Measurements from ENCODE around the gene PSMD11.
"Not testable (repeated sequence)": the region's sequence is repeated elsewhere in the genome, so short reads cannot be mapped to it uniquely, and the experiment has no call there.

Gene PSMD11

DNA sequence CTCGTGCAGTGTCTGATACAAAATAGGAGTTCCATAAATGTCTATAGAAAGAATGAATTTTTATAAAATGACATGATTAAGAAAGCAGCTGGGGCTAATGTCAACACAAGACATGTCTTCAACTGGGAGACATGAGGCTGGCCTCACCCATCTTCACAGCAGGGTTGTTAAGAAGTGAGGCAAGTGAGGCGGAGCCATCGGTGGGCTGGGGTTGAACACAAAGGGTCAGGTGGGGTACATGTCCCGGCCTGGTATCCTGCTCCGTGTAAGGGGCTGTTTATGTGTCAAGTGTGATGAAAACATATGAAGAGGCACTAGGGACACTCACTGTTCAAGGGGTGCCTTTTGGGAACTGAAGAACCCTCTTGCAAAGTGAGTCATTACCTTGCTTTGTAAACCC lies 64.6 kb downstream of the PSMD11 start:
- DNase-seq: no peak

DNA sequence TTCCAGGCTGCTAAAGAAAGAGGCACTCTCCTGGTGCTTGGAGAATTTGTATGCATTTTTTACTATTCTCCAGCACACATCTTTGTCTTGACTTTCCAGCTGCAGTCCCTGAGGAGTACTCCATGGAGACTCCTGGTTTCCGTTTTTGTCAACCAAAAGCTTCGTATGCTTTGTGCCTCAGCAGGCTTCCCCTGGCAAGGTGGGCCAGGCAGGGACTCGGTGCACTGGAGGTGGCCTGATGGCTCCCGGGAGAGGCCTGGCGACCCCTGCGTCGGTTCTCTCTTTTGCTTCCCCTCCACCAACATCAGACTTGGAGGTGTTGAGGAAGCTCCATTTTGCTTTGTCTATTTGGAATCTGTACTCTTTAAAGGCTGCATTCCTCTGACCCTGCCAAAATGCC lies 66.2 kb downstream of the PSMD11 start:
- DNase-seq: no peak

GRCh38 chr17:32512328-32512727 lies 68.0 kb downstream of the PSMD11 start:
- no peak for DNase-seq

GRCh38 chr17:32513579-32513978 lies 69.3 kb downstream of the PSMD11 start:
- DNase-seq: no peak

DNA sequence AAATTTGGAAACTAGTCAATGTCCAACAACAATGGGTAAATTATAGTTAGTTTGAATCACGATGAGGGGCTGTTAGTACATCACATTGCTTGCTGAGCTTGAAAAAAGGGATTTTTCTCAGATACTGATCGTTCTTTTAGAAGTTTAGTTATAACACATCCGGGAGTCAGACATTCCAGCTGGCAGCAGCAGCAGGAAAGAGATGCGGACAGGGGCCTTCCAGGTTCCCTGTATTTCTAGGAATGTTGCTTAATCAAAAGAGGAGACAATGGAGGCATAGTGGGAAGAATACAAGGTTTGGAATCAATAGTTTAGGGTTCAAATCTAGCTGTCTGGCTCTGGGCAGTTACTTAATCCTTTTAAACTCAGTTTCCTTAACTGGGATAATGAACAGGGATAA lies 70.3 kb downstream of the PSMD11 start:
- peak in 1 of 58 donors; percentile 11 for DNase-seq

DNA sequence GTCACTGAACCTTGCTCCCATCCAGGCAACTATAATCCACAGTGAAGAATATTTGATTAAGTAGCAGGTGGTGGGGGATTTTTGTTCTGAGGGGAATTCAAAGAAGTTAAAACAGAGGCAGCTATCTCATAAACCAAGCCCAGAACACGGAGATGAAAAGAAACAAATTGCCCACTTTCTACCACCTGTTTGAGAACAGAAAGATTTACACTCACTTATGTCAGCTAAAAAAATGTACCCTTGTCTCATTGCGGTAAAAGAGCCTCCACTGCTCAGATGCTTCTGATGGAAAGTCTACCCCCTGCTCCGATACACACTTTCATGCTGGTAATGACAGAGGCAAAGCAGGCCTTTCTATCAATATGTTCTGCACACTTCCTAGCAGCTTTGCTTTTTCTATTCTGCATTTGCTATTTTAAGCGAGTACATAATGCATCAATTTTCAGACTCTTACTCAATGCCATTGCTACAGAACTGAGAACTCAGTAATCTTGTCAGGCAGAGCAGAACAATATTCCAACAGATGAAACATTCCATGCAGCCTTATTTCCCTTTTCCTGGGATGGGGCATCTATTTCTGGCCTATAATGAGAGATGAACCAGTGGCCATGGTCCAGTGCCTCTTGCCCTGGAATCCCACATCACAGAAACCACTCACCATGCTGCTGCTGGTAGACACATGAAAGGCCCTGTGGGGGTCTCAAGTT lies 71.5 kb downstream of the PSMD11 start:
- DNase-seq: peak in 4 of 58 donors; percentile 18 to 51 (median 40)

DNA sequence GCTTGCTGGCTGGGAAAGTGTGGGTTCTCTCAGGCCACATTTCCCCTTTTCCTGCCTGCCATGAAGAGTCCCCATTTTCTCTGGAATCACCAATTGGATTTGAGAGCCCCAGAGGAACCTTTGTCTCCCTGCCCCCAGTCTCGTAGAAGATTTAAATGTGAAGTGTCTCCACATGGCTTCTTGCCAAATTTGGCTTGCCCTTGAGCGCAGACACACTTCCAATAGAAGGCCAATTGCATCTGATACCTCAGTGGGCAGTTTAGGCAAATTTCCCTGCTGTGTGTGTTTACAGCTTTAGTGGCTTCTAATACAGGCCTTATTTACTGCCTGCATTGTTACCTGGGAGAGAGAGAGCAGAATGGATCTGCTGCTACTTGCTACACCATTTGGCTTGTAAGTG lies 72.1 kb downstream of the PSMD11 start:
- no peak for DNase-seq

- no peak for DNase-seq
Observed at GRCh38 chr17:32516940-32517701, 72.8 kb downstream of the PSMD11 start.

DNA sequence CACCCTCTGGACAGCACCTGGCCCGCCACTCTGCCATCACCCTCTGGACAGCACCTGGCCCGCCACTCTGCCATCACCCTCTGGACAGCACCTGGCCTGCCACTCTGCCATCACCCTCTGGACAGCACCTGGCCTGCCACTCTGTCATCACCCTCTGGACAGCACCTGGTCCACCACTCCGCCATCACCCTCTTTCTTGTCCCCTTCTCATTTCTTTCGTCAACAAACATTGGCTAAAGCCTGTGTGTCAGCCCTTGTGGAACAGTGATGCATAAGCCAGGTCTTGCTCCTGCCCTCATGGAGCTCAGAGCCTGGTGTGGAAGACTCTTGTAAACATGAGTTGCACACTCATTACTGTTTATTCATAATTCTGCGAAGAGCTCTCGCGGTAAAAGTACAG lies 73.7 kb downstream of the PSMD11 start:
- DNase-seq: no peak

- no peak for DNase-seq
Observed at GRCh38 chr17:32518646-32519227, 74.4 kb downstream of the PSMD11 start.

- DNase-seq: peak in 25 of 58 donors; percentile 15 to 75 (median 44)
Observed at GRCh38 chr17:32519228-32520103, 75.2 kb downstream of the PSMD11 start.

GRCh38 chr17:32520104-32520701 lies 75.9 kb downstream of the PSMD11 start:
- peak in 1 of 58 donors; percentile 19 for DNase-seq

DNA sequence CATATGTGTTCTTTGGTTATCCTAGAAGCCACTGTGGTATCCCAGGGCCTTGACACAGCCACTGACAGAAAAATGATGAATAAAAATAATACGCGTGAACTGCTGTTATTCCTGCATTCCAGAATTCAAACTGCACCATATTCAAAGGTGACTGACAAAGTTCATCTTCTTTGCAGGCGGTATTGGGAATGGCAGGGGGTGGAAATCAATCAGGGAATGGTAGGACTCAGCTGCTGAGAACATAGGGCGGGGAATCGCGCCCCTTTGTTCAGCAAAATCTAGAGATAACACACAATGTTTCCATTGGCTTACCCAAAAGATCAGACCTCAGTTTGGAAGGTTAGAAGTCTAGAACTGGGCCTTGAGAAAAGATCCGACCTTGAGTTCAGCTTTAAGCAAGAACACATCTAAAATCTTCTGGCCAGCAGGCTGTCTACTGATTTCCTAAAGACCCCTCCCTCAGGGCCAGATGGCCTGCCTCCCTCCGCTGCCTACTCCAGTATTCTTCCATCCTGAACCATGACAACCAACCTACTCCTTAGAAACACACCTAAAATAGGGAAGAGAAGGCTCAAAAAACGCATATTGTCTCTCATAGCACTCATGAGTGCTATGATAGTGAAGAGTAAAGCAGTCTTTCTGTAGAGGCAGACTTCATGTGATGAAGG lies 76.6 kb downstream of the PSMD11 start:
- peak in 7 of 58 donors; percentile 12 to 53 (median 21) for DNase-seq

DNA sequence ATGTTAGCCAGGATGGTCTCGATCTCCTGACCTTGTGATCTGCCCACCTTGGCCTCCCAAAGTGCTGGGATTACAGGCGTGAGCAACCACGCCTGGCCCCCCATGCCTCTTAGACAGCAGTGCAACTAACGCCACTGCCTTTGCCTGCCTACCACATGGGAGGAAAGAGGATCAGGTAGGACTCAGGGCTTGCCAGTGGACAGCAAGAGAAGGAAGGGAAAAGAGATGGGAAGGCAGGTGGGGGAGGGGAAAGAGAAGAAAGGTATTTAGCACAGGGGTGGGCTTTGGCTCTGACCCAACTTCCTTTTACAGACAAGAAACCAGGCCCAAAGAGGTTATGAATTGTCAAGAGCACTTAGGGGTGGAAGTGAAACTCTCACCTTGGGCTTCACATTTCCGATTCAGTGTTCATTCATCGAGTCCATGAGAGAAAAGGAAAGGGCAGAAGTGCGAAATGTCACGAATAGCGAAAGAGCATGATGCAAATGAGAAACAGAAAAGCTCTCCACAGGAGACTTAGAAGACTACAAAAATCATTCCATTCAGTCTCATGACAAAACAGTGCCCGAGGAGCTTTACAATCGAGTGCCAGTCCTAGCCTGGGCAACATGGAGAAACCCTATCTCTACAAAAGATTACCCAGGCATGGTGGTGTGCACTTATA lies 78.8 kb downstream of the PSMD11 start:
- DNase-seq: no peak

DNA sequence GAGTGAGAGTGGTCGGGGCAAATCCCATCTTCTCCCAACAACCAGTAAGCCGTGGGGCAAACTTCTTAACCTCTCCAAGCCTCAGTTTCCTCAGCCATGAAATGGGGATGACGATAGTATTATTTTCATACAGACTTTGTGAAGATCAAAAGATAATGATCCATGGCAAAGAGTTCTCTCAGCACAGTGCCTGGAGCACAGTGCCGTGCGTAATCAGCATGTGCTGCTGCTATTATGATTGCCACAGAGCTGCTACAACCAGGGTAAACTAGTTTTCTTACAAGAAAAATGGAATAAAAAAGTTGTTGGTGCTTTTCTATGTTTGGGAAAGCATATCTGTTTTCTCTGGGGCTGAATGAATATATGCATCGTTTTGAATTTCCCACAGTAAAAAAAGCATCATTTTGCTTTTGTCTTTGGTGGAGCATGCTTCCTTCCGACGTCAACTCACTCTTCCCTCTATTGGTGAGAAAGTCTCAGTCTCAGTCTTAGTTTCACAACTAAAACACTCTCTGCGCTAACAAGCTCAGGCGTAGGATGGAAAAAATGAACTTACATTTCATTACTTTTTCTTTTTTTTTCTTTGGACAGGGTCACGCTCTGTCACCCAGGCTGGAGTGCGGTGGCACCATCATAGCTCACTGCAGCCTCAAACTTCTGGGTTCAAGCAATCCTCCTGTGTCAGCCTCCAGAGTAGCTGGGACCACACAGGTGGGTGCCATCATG lies 79.7 kb downstream of the PSMD11 start:
- DNase-seq: no peak

DNA sequence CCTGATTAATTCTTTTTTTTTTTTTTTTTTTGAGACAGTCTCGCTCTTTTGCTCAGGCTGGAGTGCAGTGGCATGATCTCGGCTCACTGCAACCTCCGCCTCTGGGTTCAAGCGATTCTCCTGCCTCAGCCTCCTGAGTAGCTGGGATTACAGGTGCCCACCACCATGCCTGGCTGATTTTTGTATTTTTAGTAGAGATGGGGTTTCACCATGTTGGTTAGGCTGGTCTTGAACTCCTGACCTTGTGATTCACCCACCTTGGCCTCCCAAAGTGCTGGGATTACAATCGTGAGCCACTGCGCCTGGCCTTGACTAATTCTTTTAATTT lies 80.2 kb downstream of the PSMD11 start:
- DNase-seq: not testable (repeated sequence)

DNA sequence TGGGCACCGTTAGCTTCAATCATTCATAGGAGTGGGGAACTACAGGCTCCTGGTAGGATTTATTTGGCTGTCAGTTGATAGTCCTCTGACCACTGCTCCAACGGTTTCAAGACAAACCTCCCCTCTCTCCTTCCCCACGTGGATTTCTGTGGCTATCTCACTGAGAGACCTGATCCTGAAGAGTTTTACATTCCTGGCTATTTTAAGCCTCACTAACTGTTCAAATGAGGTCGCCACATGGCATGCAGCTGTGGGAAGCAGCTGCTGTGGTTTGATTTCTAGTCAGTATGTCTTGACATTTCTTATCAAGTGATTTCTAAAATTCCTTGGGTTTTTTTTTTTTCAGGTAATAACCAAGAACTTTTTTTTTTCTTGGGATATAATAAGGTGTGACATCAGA lies 80.8 kb downstream of the PSMD11 start:
- DNase-seq: no peak

- DNase-seq: no peak
Observed at GRCh38 chr17:32527146-32527545, 82.8 kb downstream of the PSMD11 start.

- no peak for DNase-seq
Observed at GRCh38 chr17:32528825-32529224, 84.5 kb downstream of the PSMD11 start.

All from anterior cingulate cortex (tissue), 58 donors.